Activated CD4-positive, alpha-beta T cell treated with anti-CD3 and anti-CD28 coated beads, Interleukin-2, amount 50 U/mL, for 1 hour (primary cell): Measurements from ENCODE around the gene MRPL18.

Experiments used
- DNase-seq: peaks from one replicate; pipeline ENCODE4 v3.0.0-alpha.2; 2020

Gene MRPL18

GRCh38 chr6:159844737-159845645 is 54.7 kb downstream of the MRPL18 start:
- no peak for DNase-seq
